Breast epithelium (tissue), 4 donors: Measurements from ENCODE around the gene STEAP1B. TPM values are rescaled to one million over a fixed set of nuclear protein-coding genes. Genes with fewer than 3 reads are reported as not detected.
"Not testable (repeated sequence)": the region's sequence is repeated elsewhere in the genome, so short reads cannot be mapped to it uniquely, and the experiment has no call there.

Source experiments
- DNase-seq, 2 donors: peaks; one replicate each; pipeline ENCODE4 v3.0.0-alpha.2; 2019; ENCODE audit warnings: low spot score in 2 of 2
- H3K27ac ChIP-seq, 2 donors: fragments of 200-600 bp; sonication (generic) in 1 of 2; one replicate each; pipeline ENCODE4 v1.5.1; 2016 to 2019; ENCODE audit warnings: mild to moderate bottlenecking in 1 of 2
- H3K27me3 ChIP-seq, 2 donors: fragments of 200-600 bp; sonication (generic) in 1 of 2; one replicate each; pipeline versions ENCODE4 v1.5.1 to v1.6.0; 2017 to 2019; ENCODE audit warnings: control low read depth in 1 of 2, mild to moderate bottlenecking in 1 of 2
- H3K36me3 ChIP-seq: fragments of 200-600 bp; one replicate; pipeline ENCODE4 v1.5.1; 2019
- H3K4me1 ChIP-seq, 2 donors: fragments of 200-600 bp; sonication (generic); one replicate each; pipeline ENCODE4 v1.5.1; 2016 to 2019; ENCODE audit warnings: control low read depth in 1 of 2
- H3K4me3 ChIP-seq, 3 donors: fragments of 200-600 bp; sonication (generic); 1 replicate in 2 of 3; 2 replicates in 1 of 3; pipeline ENCODE4 v1.5.1; 2016 to 2019; ENCODE audit warnings: mild to moderate bottlenecking in 3 of 3, moderate library complexity in 2 of 3
- H3K9me3 ChIP-seq, 2 donors: fragments of 200-600 bp; sonication (generic) in 1 of 2; one replicate each; pipeline ENCODE4 v1.5.1; 2016 to 2019; ENCODE audit warnings: control low read depth in 1 of 2
- CTCF ChIP-seq, 3 donors: fragments of 450-650 bp; IDR thresholded peaks; one replicate each; pipeline ENCODE4 v1.5.1; 2016 to 2017; ENCODE audit warnings: antibody characterized with exemption in 3 of 3, mild to moderate bottlenecking in 3 of 3, moderate library complexity in 3 of 3
- POLR2A ChIP-seq: fragments of 450-650 bp; IDR thresholded peaks from one replicate; pipeline ENCODE4 v1.6.1; 2016; ENCODE audit warnings: antibody characterized with exemption, mild to moderate bottlenecking, moderate library complexity
- POLR2AphosphoS5 ChIP-seq, 3 donors: sonication (generic); formaldehyde crosslinking; IDR thresholded peaks; one replicate each; pipeline ENCODE4 v1.6.1; 2017; ENCODE audit warnings: antibody characterized with exemption in 3 of 3
- intact Hi-C: fragments of 100-400 bp; cut with DNase I; formaldehyde crosslinking; loops from one replicate; pipeline ENCODE4 v1.15.1; 2023; ENCODE audit warnings: low total_unique reads
- total RNA-seq, 3 donors: library from RNA; depleted of rRNA; stranded (reverse); fragments of >200 nt; gene quantifications; one replicate each; pipeline ENCODE4 v1.1.0, GENCODE V29; 2016

Gene STEAP1B
- total RNA-seq, 3 donors from 2014 or later: 0.32 to 1.0 (median 0.66) TPM

GRCh38 chr7:22544245-22544644, 44.3 kb upstream of the STEAP1B start:
- no peaks in the 10 kb centered on the region for H3K9me3 ChIP-seq
- no peaks in the 10 kb centered on the region for H3K36me3 ChIP-seq
- H3K4me3 ChIP-seq: no peak overlapping the region
- TF ChIP-seq POLR2AphosphoS5 (IDR thresholded peaks at IDR 0.05): no peak
- no peak for TF ChIP-seq POLR2A
- no peak for TF ChIP-seq CTCF (IDR thresholded peaks at IDR 0.05)
- H3K4me1 ChIP-seq: no peaks in the 10 kb centered on the region
- no peak overlapping the region for H3K27ac ChIP-seq
- no peak for DNase-seq
- peaks cover 0 to 13% of the 10 kb centered on the region in 2 donors for H3K27me3 ChIP-seq
- intact Hi-C loops: no loop called here

- Histone ChIP-seq H3K9me3 (no peaks in the 10 kb centered on the region), H3K27me3 (peaks cover 0 to 13% of the 10 kb centered on the region in 2 donors), H3K27ac (no peak overlapping the region), H3K4me3 (no peak overlapping the region), H3K4me1 (no peaks in the 10 kb centered on the region), H3K36me3 (no peaks in the 10 kb centered on the region)
- TF ChIP-seq POLR2A: no peak
- TF ChIP-seq POLR2AphosphoS5 (IDR thresholded peaks at IDR 0.05): no peak
- TF ChIP-seq CTCF (IDR thresholded peaks at IDR 0.05): no peak
- no peak for DNase-seq
- intact Hi-C loops: no loop called here
Measured at GRCh38 chr7:22543169-22543568, 43.2 kb upstream of the STEAP1B start.

GRCh38 chr7:22542669-22543068, 42.7 kb upstream of the STEAP1B start:
- H3K4me3 ChIP-seq: no peak overlapping the region
- H3K27me3 ChIP-seq: peaks cover 0 to 13% of the 10 kb centered on the region in 2 donors
- intact Hi-C loops: no loop called here
- H3K27ac ChIP-seq: no peak overlapping the region
- H3K9me3 ChIP-seq: no peaks in the 10 kb centered on the region
- no peaks in the 10 kb centered on the region for H3K4me1 ChIP-seq
- H3K36me3 ChIP-seq: no peaks in the 10 kb centered on the region
- no peak for TF ChIP-seq POLR2A
- DNase-seq: no peak

GRCh38 chr7:22542254-22542653, 42.3 kb upstream of the STEAP1B start:
- H3K27me3 ChIP-seq: peaks cover 0 to 13% of the 10 kb centered on the region in 2 donors
- H3K36me3 ChIP-seq: no peaks in the 10 kb centered on the region
- no peaks in the 10 kb centered on the region for H3K9me3 ChIP-seq
- TF ChIP-seq POLR2A (no peak), CTCF (IDR thresholded peaks at IDR 0.05) (no peak), POLR2AphosphoS5 (IDR thresholded peaks at IDR 0.05) (no peak)
- no peak for DNase-seq
- no peak overlapping the region for H3K27ac ChIP-seq
- no peaks in the 10 kb centered on the region for H3K4me1 ChIP-seq
- intact Hi-C loops: no loop called here
- no peak overlapping the region for H3K4me3 ChIP-seq

DNA sequence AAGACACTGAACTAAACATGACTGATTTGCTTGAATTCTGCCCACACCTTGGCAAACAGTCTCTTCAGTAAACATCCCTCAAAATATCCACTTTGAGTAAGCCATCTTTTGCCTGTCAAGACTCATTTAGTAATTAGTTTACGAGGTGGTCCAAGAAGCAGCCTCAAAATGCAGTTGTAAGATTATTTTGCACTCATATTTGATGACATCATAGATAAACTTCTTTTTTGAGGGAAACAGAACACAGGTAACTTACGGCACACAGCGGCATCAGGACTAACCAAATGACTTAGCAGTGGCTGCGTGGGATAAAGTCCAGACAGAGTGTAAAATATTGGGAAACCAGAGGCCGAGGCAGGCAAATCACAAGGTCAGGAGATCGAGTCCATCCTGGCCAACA, 41.8 kb upstream of the STEAP1B start:
- Histone ChIP-seq H3K27me3 (peaks cover 0 to 13% of the 10 kb centered on the region in 2 donors), H3K9me3 (no peaks in the 10 kb centered on the region), H3K27ac (no peak overlapping the region), H3K4me3 (no peak overlapping the region), H3K36me3 (no peaks in the 10 kb centered on the region), H3K4me1 (no peaks in the 10 kb centered on the region)
- intact Hi-C loops: no loop called here
- TF ChIP-seq CTCF (IDR thresholded peaks at IDR 0.05) (no peak), POLR2AphosphoS5 (IDR thresholded peaks at IDR 0.05) (no peak), POLR2A (no peak)
- DNase-seq: no peak

DNA sequence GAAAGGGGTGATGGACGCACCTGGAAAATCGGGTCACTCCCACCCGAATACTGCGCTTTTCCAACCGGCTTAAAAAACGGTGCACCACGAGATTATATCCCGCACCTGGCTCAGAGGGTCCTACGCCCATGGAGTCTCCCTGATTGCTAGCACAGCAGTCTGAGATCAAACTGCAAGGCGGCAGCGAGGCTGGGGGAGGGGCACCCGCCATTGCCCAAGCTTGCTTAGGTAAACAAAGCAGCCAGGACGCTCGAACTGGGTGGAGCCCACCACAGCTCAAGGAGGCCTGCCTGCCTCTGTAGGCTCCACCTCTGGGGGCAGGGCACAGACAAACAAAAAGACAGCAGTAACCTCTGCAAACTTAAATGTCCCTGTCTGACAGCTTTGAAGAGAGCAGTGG, 28.5 kb upstream of the STEAP1B start:
- DNase-seq, H3K36me3 ChIP-seq, H3K27ac ChIP-seq, H3K4me1 ChIP-seq, H3K27me3 ChIP-seq, H3K4me3 ChIP-seq, intact Hi-C loops, H3K9me3 ChIP-seq: not testable (repeated sequence)

DNA sequence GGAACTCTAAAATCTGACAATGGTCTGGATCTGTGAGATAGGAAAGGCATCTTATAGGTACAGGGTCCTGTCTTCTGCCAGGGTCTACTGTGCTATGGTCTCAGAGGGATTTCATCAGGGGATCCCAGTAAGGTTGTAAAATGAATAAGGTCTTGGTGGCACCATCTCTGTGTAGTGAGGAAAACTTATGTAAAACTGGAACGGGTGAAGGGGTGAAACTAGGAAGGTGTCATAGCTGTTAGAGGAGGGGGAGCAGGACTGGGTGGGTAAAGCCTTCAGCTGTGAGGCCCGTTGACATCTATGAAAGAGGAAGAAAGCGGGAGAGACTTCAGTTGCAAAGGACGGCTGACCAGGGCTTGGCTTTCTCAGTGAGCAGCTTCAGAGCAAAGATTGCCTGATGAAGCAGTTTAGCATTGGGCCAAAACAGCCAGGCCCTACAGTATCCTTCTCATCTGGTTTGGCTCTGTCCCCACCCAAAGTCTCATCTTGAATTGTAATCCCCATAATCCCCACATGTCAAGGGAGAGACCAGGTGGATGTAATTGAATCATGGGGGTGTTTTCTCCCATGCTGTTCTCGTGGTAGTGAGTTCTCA, 24.5 kb upstream of the STEAP1B start:
- H3K4me3 ChIP-seq, H3K9me3 ChIP-seq, H3K36me3 ChIP-seq, H3K27ac ChIP-seq, H3K4me1 ChIP-seq, DNase-seq, H3K27me3 ChIP-seq, intact Hi-C loops: not testable (repeated sequence)

DNA sequence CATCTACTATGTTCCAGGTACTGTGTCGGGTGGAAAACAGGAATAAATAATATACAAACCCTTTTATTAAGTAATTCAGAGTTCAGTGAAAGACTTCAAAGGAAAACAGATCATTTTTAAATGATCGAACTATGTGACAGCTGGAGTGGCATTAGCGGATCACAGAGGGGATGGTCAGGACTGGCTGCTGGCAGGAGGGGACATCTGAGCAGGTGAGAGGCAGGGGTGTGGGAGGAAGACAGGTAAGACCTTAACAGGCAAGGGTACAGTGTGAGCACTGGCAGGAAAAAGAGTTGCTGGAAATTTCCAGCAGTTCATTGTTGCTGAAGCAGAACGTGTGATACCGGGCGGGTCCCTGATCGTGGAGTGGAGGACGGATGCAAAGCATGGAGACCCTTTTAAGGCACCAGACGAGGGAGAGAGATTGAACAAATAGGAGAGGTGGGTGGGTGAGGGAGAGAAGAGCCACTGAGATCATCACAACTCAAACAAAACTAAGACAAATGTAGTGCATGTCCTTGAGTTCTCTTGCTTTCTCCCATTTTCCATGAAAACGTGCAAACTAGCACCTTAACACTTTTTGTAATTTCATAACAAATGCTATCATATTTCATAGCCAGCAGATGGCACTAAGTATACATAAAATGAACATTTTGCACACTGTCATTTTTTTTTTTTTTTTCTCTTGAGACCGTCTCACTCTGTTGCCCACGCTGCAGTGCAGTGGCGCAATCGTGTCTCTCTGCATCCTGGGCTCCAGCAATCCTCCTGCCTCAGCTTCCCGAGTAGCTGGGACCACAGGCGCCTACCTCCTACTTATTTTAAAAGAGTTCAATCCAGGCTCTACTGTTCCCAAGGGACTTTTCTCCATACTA, 23.7 kb upstream of the STEAP1B start:
- H3K36me3 ChIP-seq, H3K27me3 ChIP-seq, H3K4me1 ChIP-seq, H3K4me3 ChIP-seq, intact Hi-C loops, H3K27ac ChIP-seq, H3K9me3 ChIP-seq, DNase-seq: not testable (repeated sequence)

DNA sequence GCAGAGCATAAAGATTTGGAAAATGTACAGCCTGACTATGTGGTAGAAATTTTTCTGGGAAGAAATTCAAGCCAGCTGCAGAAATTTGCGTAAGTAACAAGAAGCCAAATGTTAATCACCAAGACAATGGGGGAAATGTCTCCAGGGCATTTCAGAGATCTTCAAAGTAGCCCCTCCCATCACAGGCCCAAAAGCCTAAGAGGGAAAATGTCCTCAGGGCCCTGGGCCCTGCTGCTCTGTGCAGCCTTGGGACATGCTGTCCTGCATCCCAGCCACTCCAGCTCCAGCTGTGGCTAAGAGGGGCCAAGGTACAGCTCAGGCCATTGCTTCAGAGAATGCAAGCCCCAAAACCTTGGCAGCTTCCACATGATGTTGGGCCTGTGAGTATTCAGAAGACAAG, 19.6 kb upstream of the STEAP1B start:
- H3K9me3 ChIP-seq, H3K27ac ChIP-seq, DNase-seq, H3K4me1 ChIP-seq, H3K4me3 ChIP-seq, H3K27me3 ChIP-seq, H3K36me3 ChIP-seq, intact Hi-C loops: not testable (repeated sequence)
